KMS-11 (cell line): Measurements from ENCODE around the gene PRPF31.

ENCODE experiments used
- H2AFZ ChIP-seq: fragments of 200-600 bp; sonication (generic); 2 replicates; pipeline ENCODE4 v1.6.1; 2016; ENCODE audit warnings: antibody characterized with exemption, mixed run types, low read depth
- H3K27ac ChIP-seq: fragments of 200-600 bp; sonication (generic); 2 replicates; pipeline ENCODE4 v1.6.1; 2016; ENCODE audit warnings: mild to moderate bottlenecking, mixed run types
- H3K27me3 ChIP-seq: fragments of 200-600 bp; sonication (generic); 2 replicates; pipeline ENCODE4 v1.6.1; 2017; ENCODE audit warnings: mild to moderate bottlenecking, low read depth, mixed run types, moderate library complexity; ENCODE audit not compliant: insufficient read depth
- H3K36me3 ChIP-seq: fragments of 200-600 bp; sonication (generic); 2 replicates; pipeline ENCODE4 v1.6.1; 2017; ENCODE audit warnings: mild to moderate bottlenecking, mixed run types; ENCODE audit not compliant: insufficient read depth
- H3K4me1 ChIP-seq: fragments of 200-600 bp; sonication (generic); 2 replicates; pipeline ENCODE4 v1.6.1; 2016; ENCODE audit warnings: mild to moderate bottlenecking, low read depth, mixed run types; ENCODE audit not compliant: poor library complexity, severe bottlenecking
- H3K4me2 ChIP-seq: fragments of 200-600 bp; sonication (generic); 2 replicates; pipeline ENCODE4 v1.7.0; 2016; ENCODE audit warnings: mild to moderate bottlenecking, mixed run types
- H3K4me3 ChIP-seq: fragments of 200-600 bp; sonication (generic); IDR thresholded peaks from 2 replicates; pipeline ENCODE4 v1.6.1; 2017; ENCODE audit warnings: low read depth, low read length, mixed read lengths; ENCODE audit not compliant: insufficient read depth
- H3K79me2 ChIP-seq: fragments of 200-600 bp; sonication (generic); 2 replicates; pipeline ENCODE4 v1.6.1; 2016; ENCODE audit warnings: low read depth, mixed run types; ENCODE audit not compliant: insufficient read depth
- H3K9ac ChIP-seq: fragments of 200-600 bp; sonication (generic); 2 replicates; pipeline ENCODE4 v1.6.1; 2016; ENCODE audit warnings: mild to moderate bottlenecking, mixed run types
- H4K20me1 ChIP-seq: fragments of 200-600 bp; sonication (generic); 2 replicates; pipeline ENCODE4 v1.6.1; 2016; ENCODE audit warnings: mild to moderate bottlenecking, mixed run types; ENCODE audit not compliant: insufficient read depth
- CTCF ChIP-seq: fragments of 200-600 bp; sonication (generic); conservative IDR thresholded peaks from 2 replicates; pipeline ENCODE4 v1.6.1; 2017; ENCODE audit warnings: low read depth, mild to moderate bottlenecking, antibody characterized with exemption, low read length, moderate library complexity, mixed read lengths

PRPF31 gene

GRCh38 chr19:54160854-54161253 is 45.3 kb downstream of the PRPF31 start:
- H3K4me2 ChIP-seq, result peak overlapping the region; percentile 35; the same call in 1 of the 2 replicates
- no peaks in the 10 kb centered on the region for H3K36me3 ChIP-seq
- peak overlapping the region; percentile 52; the same call in 1 of the 2 replicates for H2AFZ ChIP-seq
- peaks cover 32% of the 10 kb centered on the region for H3K4me1 ChIP-seq
- H3K9ac ChIP-seq, result no peak overlapping the region; the same call in 1 of the 2 replicates
- no peak overlapping the region for H3K4me3 ChIP-seq
- H3K79me2 ChIP-seq, result peaks cover 13% of the 10 kb centered on the region; the same call in 1 of the 2 replicates
- no peak for TF ChIP-seq CTCF
- H3K27me3 ChIP-seq, result peaks cover 11% of the 10 kb centered on the region
- no peaks in the 10 kb centered on the region for H4K20me1 ChIP-seq
- H3K27ac ChIP-seq, result no peak overlapping the region

GRCh38 chr19:54162241-54162805 is 46.8 kb downstream of the PRPF31 start:
- peaks cover 32% of the 10 kb centered on the region for H3K4me1 ChIP-seq
- H2AFZ ChIP-seq, result peak overlapping the region; percentile 63; the same call in 1 of the 2 replicates
- no peak overlapping the region for H3K9ac ChIP-seq
- no peaks in the 10 kb centered on the region for H4K20me1 ChIP-seq
- no peak overlapping the region for H3K27ac ChIP-seq
- H3K27me3 ChIP-seq, result peaks cover 21% of the 10 kb centered on the region
- H3K4me3 ChIP-seq, result no peak overlapping the region
- H3K79me2 ChIP-seq, result peaks cover 13% of the 10 kb centered on the region; the same call in 1 of the 2 replicates
- no peak for TF ChIP-seq CTCF
- peak overlapping the region; percentile 72 for H3K4me2 ChIP-seq
- no peaks in the 10 kb centered on the region for H3K36me3 ChIP-seq

- Histone ChIP-seq H3K27me3 (peaks cover 21% of the 10 kb centered on the region), H3K9ac (no peak overlapping the region), H3K4me2 (peak overlapping the region; percentile 72), H3K27ac (no peak overlapping the region), H3K4me3 (no peak overlapping the region), H2AFZ (peak overlapping the region; percentile 63; the same call in 1 of the 2 replicates), H4K20me1 (no peaks in the 10 kb centered on the region), H3K36me3 (no peaks in the 10 kb centered on the region), H3K4me1 (peaks cover 30% of the 10 kb centered on the region), H3K79me2 (peaks cover 9% of the 10 kb centered on the region; the same call in 1 of the 2 replicates)
- no peak for TF ChIP-seq CTCF
Observed at GRCh38 chr19:54162884-54163283, 47.3 kb downstream of the PRPF31 start.

GRCh38 chr19:54164369-54165068 is 49.0 kb downstream of the PRPF31 start:
- Histone ChIP-seq H3K4me1 (peaks cover 25% of the 10 kb centered on the region), H4K20me1 (no peaks in the 10 kb centered on the region), H3K27me3 (peaks cover 21% of the 10 kb centered on the region), H3K9ac (no peak overlapping the region), H2AFZ (no peak overlapping the region), H3K27ac (no peak overlapping the region), H3K79me2 (no peaks in the 10 kb centered on the region), H3K4me3 (no peak overlapping the region), H3K4me2 (no peak overlapping the region), H3K36me3 (no peaks in the 10 kb centered on the region)
- TF ChIP-seq CTCF, result no peak
